ENCODE results near the gene CTIF. TPM values are rescaled to one million over a fixed set of nuclear protein-coding genes. Genes with fewer than 3 reads are reported as not detected.

Gene CTIF
- polyA plus RNA-seq, 1 donor from 2014 or later: 50.2 TPM

- no peaks in the 10 kb centered on the region for H3K9me3 ChIP-seq (ENCODE audit: low read length)
- no peaks in the 10 kb centered on the region for H3K79me2 ChIP-seq (replicated peaks; ENCODE audit: insufficient read depth, low read length)
- no peak overlapping the region for H2AFZ ChIP-seq (ENCODE audit: low read depth, low read length)
- no peak overlapping the region for H3K4me3 ChIP-seq (ENCODE audit: low read length)
- no peak overlapping the region for H3K4me2 ChIP-seq (ENCODE audit: low read length)
- TF ChIP-seq REST (IDR thresholded peaks at IDR 0.05; ENCODE audit: borderline replicate concordance): no peak
- TF ChIP-seq EZH2 (IDR thresholded peaks at IDR 0.05; ENCODE audit: borderline replicate concordance, insufficient read depth, low read length, poor library complexity, severe bottlenecking): no peak
- TF ChIP-seq CTCF (IDR thresholded peaks at IDR 0.05; ENCODE audit: poor library complexity, severe bottlenecking): no peak
- TF ChIP-seq SMC3 (conservative IDR thresholded peaks at IDR 0.05; ENCODE audit: poor library complexity): no peak
- TF ChIP-seq POLR2AphosphoS5 (IDR thresholded peaks at IDR 0.05): no peak
- TF ChIP-seq MXI1 (conservative IDR thresholded peaks at IDR 0.05; ENCODE audit: poor library complexity, severe bottlenecking): no peak
- no peak for TF ChIP-seq TAF1 (IDR thresholded peaks at IDR 0.05; ENCODE audit: low read depth)
- no peak for TF ChIP-seq RAD21 (conservative IDR thresholded peaks at IDR 0.05)
- TF ChIP-seq EP300 (conservative IDR thresholded peaks at IDR 0.05; ENCODE audit: poor library complexity, severe bottlenecking): no peak
- no peak overlapping the region for H3K27ac ChIP-seq (ENCODE audit: low read length)
- no peaks in the 10 kb centered on the region for H3K9me2 ChIP-seq (ENCODE audit: insufficient read depth, low read length)
- no peaks in the 10 kb centered on the region for H3F3A ChIP-seq (ENCODE audit: insufficient read depth, low read length, poor library complexity, severe bottlenecking)
- no peak overlapping the region for H3K9ac ChIP-seq (ENCODE audit: low read length)
- H3K36me3 ChIP-seq (ENCODE audit: insufficient read depth, low read length): peaks cover 10% of the 10 kb centered on the region
- no peaks in the 10 kb centered on the region for H3K27me3 ChIP-seq (ENCODE audit: insufficient read depth, low read depth, low read length)
- H4K20me1 ChIP-seq (ENCODE audit: insufficient read depth): no peaks in the 10 kb centered on the region
Measured at GRCh38 chr18:48821845-48822244, 283.0 kb downstream of the CTIF start.

GRCh38 chr18:48824231-48824970, 285.6 kb downstream of the CTIF start:
- Histone ChIP-seq H3K9ac (ENCODE audit: low read length) (no peak overlapping the region), H3K4me3 (ENCODE audit: low read length) (no peak overlapping the region), H2AFZ (ENCODE audit: low read depth, low read length) (no peak overlapping the region), H3K9me3 (ENCODE audit: low read length) (no peaks in the 10 kb centered on the region), H3K27ac (ENCODE audit: low read length) (no peak overlapping the region), H3K4me2 (ENCODE audit: low read length) (no peak overlapping the region), H3K27me3 (ENCODE audit: insufficient read depth, low read depth, low read length) (no peaks in the 10 kb centered on the region), H3F3A (ENCODE audit: insufficient read depth, low read length, poor library complexity, severe bottlenecking) (no peaks in the 10 kb centered on the region), H3K36me3 (ENCODE audit: insufficient read depth, low read length) (no peaks in the 10 kb centered on the region), H4K20me1 (ENCODE audit: insufficient read depth) (no peaks in the 10 kb centered on the region), H3K79me2 (replicated peaks; ENCODE audit: insufficient read depth, low read length) (no peaks in the 10 kb centered on the region), H3K9me2 (ENCODE audit: insufficient read depth, low read length) (no peaks in the 10 kb centered on the region)
- TF ChIP-seq TAF1 (IDR thresholded peaks at IDR 0.05; ENCODE audit: low read depth) (no peak), SMC3 (conservative IDR thresholded peaks at IDR 0.05; ENCODE audit: poor library complexity) (no peak), EZH2 (IDR thresholded peaks at IDR 0.05; ENCODE audit: borderline replicate concordance, insufficient read depth, low read length, poor library complexity, severe bottlenecking) (no peak), REST (IDR thresholded peaks at IDR 0.05; ENCODE audit: borderline replicate concordance) (no peak), CTCF (IDR thresholded peaks at IDR 0.05; ENCODE audit: poor library complexity, severe bottlenecking) (no peak), EP300 (conservative IDR thresholded peaks at IDR 0.05; ENCODE audit: poor library complexity, severe bottlenecking) (no peak), MXI1 (conservative IDR thresholded peaks at IDR 0.05; ENCODE audit: poor library complexity, severe bottlenecking) (no peak), RAD21 (conservative IDR thresholded peaks at IDR 0.05) (no peak), POLR2AphosphoS5 (IDR thresholded peaks at IDR 0.05) (no peak)

All from neural cell (in vitro differentiated cells).